GM12873 (cell line): ENCODE data around the gene PRRT1B.

Source experiments
- CTCF ChIP-seq: IDR thresholded peaks from 2 replicates; pipeline ENCODE4 v1.5.1; 2012; ENCODE audit warnings: low read depth, mild to moderate bottlenecking, moderate library complexity, low read length, control low read depth; ENCODE audit not compliant: insufficient read depth; ENCODE audit errors: missing control alignments

The PRRT1B gene

GRCh38 chr9:131591845-131592208, 46.5 kb downstream of the PRRT1B start:
- TF ChIP-seq CTCF = no peak

GRCh38 chr9:131593091-131593820, 47.9 kb downstream of the PRRT1B start:
- TF ChIP-seq CTCF = no peak

- TF ChIP-seq CTCF = no peak
Observed at GRCh38 chr9:131593936-131594665, 48.8 kb downstream of the PRRT1B start.

- no peak for TF ChIP-seq CTCF
Observed at GRCh38 chr9:131594906-131595665, 49.8 kb downstream of the PRRT1B start.

GRCh38 chr9:131595696-131596429, 50.5 kb downstream of the PRRT1B start:
- TF ChIP-seq CTCF = no peak

- no peak for TF ChIP-seq CTCF
Observed at GRCh38 chr9:131596430-131596743, 51.1 kb downstream of the PRRT1B start.

- no peak for TF ChIP-seq CTCF
Observed at GRCh38 chr9:131597246-131597645, 51.9 kb downstream of the PRRT1B start.
